Measurements from ENCODE around the gene HECW1. TPM values are rescaled to one million over a fixed set of nuclear protein-coding genes. Genes with fewer than 3 reads are reported as not detected.

Gene HECW1
- total and polyA plus RNA-seq, 2 experiments from 2014 or later: 11.0 to 21.8 TPM

GRCh38 chr7:43588477-43589132 lies 476.2 kb downstream of the HECW1 start:
- DNase-seq (ENCODE audit: low spot score): no peak
- Mint-ChIP-seq H3K27me3 (ENCODE audit: insufficient read depth, low read depth, poor library complexity) (peaks cover 9% of the 10 kb centered on the region), H3K27ac (no peak overlapping the region), H3K36me3 (ENCODE audit: low read depth) (no peaks in the 10 kb centered on the region; the same call in 2 of the 3 replicates), H3K4me1 (peaks cover 24% of the 10 kb centered on the region), H3K4me3 (no peak overlapping the region), H3K9me3 (no peaks in the 10 kb centered on the region)
- Histone ChIP-seq H3K36me3 (ENCODE audit: insufficient read depth) (no peaks in the 10 kb centered on the region), H3K4me3 (no peak overlapping the region), H3K9me2 (ENCODE audit: insufficient read depth) (no peaks in the 10 kb centered on the region), H2AFZ (no peak overlapping the region), H3K79me2 (replicated peaks; ENCODE audit: insufficient read depth) (peaks cover 90% of the 10 kb centered on the region), H3K4me2 (no peak overlapping the region), H3K27me3 (ENCODE audit: insufficient read depth) (peaks cover 10% of the 10 kb centered on the region), H3K4me1 (ENCODE audit: insufficient read depth) (peaks cover 5% of the 10 kb centered on the region), H4K20me1 (replicated peaks; ENCODE audit: insufficient read depth) (peaks cover 3% of the 10 kb centered on the region; the same call in 1 of the 2 replicates), H3K27ac (ENCODE audit: low read depth) (no peak overlapping the region), H3F3A (replicated peaks; ENCODE audit: low read depth) (no peaks in the 10 kb centered on the region)
- no peak for ATAC-seq
- TF ChIP-seq ZNF331 (CRISPR knock-in tag; IDR thresholded peaks at IDR 0.05; ENCODE audit: low read depth) (no peak), STAT1 (IDR thresholded peaks at IDR 0.05; ENCODE audit: unreplicated experiment) (no peak), EZH2 (IDR thresholded peaks at IDR 0.05; ENCODE audit: low read depth, unreplicated experiment) (no peak), ETS1 (IDR thresholded peaks at IDR 0.05) (no peak), ZNF114 (CRISPR knock-in tag; IDR thresholded peaks at IDR 0.05) (no peak), CREB1 (CRISPR knock-in tag; IDR thresholded peaks at IDR 0.05; ENCODE audit: low read depth) (no peak), JUNB (IDR thresholded peaks at IDR 0.05; ENCODE audit: unreplicated experiment) (no peak), POLR2AphosphoS5 (IDR thresholded peaks at IDR 0.05; ENCODE audit: low read depth) (no peak)
- TF ChIP-seq, protein P1, sequence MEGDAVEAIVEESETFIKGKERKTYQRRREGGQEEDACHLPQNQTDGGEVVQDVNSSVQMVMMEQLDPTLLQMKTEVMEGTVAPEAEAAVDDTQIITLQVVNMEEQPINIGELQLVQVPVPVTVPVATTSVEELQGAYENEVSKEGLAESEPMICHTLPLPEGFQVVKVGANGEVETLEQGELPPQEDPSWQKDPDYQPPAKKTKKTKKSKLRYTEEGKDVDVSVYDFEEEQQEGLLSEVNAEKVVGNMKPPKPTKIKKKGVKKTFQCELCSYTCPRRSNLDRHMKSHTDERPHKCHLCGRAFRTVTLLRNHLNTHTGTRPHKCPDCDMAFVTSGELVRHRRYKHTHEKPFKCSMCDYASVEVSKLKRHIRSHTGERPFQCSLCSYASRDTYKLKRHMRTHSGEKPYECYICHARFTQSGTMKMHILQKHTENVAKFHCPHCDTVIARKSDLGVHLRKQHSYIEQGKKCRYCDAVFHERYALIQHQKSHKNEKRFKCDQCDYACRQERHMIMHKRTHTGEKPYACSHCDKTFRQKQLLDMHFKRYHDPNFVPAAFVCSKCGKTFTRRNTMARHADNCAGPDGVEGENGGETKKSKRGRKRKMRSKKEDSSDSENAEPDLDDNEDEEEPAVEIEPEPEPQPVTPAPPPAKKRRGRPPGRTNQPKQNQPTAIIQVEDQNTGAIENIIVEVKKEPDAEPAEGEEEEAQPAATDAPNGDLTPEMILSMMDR (conservative IDR thresholded peaks at IDR 0.05; ENCODE audit: low read depth in 2 of 2): no peak

DNA sequence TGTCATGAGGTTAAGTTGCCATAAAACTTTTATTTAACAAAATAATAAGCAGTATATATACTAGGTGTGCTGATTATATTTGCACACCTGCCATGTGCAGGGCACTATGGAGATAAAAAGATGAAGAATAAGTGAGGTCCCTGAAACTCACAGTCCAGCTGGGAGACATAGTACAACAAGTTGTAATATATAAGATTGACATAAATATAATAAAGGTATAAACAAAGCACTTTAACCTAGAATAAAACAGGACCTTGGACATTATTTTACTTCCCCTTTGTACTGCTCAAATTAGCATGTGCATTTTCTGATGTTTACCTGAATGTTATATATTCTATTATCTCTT lies 476.7 kb downstream of the HECW1 start:
- peaks cover 5% of the 10 kb centered on the region for H3K4me1 ChIP-seq (ENCODE audit: insufficient read depth)
- peaks cover 6% of the 10 kb centered on the region for H3K27me3 Mint-ChIP-seq (ENCODE audit: insufficient read depth, low read depth, poor library complexity)
- no peak for DNase-seq (ENCODE audit: low spot score)
- no peaks in the 10 kb centered on the region for H3K9me2 ChIP-seq (ENCODE audit: insufficient read depth)
- no peak overlapping the region for H3K27ac ChIP-seq (ENCODE audit: low read depth)
- H3K4me3 Mint-ChIP-seq: no peak overlapping the region
- no peak for ATAC-seq
- peaks cover 3% of the 10 kb centered on the region; the same call in 1 of the 2 replicates for H4K20me1 ChIP-seq (replicated peaks; ENCODE audit: insufficient read depth)
- no peaks in the 10 kb centered on the region for H3K36me3 ChIP-seq (ENCODE audit: insufficient read depth)
- H3K4me3 ChIP-seq: no peak overlapping the region
- H3K4me2 ChIP-seq: no peak overlapping the region
- peaks cover 5% of the 10 kb centered on the region for H3K27me3 ChIP-seq (ENCODE audit: insufficient read depth)
- H3K79me2 ChIP-seq (replicated peaks; ENCODE audit: insufficient read depth): peaks cover 92% of the 10 kb centered on the region
- peaks cover 22% of the 10 kb centered on the region for H3K4me1 Mint-ChIP-seq
- H3F3A ChIP-seq (replicated peaks; ENCODE audit: low read depth): no peaks in the 10 kb centered on the region
- H3K9me3 Mint-ChIP-seq: no peaks in the 10 kb centered on the region
- H3K27ac Mint-ChIP-seq: no peak overlapping the region
- no peak overlapping the region for H2AFZ ChIP-seq
- H3K36me3 Mint-ChIP-seq (ENCODE audit: low read depth): no peaks in the 10 kb centered on the region
- TF ChIP-seq ETS1 (IDR thresholded peaks at IDR 0.05) (no peak), JUNB (IDR thresholded peaks at IDR 0.05; ENCODE audit: unreplicated experiment) (no peak), EZH2 (IDR thresholded peaks at IDR 0.05; ENCODE audit: low read depth, unreplicated experiment) (no peak), ZNF331 (CRISPR knock-in tag; IDR thresholded peaks at IDR 0.05; ENCODE audit: low read depth) (no peak), NANOG (IDR thresholded peaks at IDR 0.05; ENCODE audit: borderline replicate concordance) (no peak), CREB1 (CRISPR knock-in tag; IDR thresholded peaks at IDR 0.05; ENCODE audit: low read depth) (no peak), STAT1 (IDR thresholded peaks at IDR 0.05; ENCODE audit: unreplicated experiment) (no peak), REST (IDR thresholded peaks at IDR 0.05; ENCODE audit: unreplicated experiment) (no peak), POLR2AphosphoS5 (IDR thresholded peaks at IDR 0.05; ENCODE audit: low read depth) (no peak), EZH2phosphoT487 (IDR thresholded peaks at IDR 0.05; ENCODE audit: unreplicated experiment) (no peak), ZNF114 (CRISPR knock-in tag; IDR thresholded peaks at IDR 0.05) (no peak)
- TF ChIP-seq, protein P1 (conservative IDR thresholded peaks at IDR 0.05; ENCODE audit: low read depth in 2 of 2): no peak
